ENCODE data around the gene CSF2. TPM values are rescaled to one million over a fixed set of nuclear protein-coding genes. Genes with fewer than 3 reads are reported as not detected.

CSF2 gene
- total RNA-seq, 1 donor from 2014 or later = not detected

DNA sequence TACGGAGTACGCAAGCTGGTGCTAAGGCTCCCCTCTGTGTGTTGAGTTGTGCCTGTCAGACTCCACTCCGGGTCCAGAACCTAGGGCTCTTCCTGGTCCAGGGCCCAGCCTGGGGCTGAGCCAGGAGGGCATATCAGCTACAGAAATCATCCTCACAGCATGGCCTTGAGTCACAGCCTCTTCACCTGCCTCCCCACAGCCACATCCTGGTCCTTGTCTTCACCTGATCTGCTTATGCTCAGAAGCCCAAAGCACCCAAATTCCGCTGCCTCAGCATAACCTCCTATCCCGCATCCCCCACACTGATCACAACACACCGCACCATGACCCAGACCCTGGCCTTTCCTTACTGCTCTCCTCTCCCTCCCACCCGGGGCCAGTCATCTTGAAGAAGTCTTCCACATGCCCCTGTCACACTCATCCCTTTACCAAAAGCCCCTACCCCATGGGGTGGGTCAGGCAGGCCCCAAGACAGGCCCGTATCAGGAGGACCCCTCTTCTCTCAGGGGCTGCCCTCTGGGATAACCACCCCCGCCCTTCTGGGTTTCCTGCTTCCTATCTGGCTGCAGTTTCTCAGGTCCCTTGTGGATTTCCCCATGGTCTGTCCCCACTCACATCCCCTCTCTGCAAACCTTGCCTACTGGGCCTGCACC is 14.4 kb upstream of the CSF2 start:
- Histone ChIP-seq H3K4me1 (no peaks in the 10 kb centered on the region), H3K9me3 (replicated peaks) (no peaks in the 10 kb centered on the region), H3K4me3 (no peak overlapping the region), H3K36me3 (no peaks in the 10 kb centered on the region), H3K27ac (replicated peaks) (no peak overlapping the region), H3K27me3 (ENCODE audit: low read depth) (no peaks in the 10 kb centered on the region)
- TF ChIP-seq, protein P1, sequence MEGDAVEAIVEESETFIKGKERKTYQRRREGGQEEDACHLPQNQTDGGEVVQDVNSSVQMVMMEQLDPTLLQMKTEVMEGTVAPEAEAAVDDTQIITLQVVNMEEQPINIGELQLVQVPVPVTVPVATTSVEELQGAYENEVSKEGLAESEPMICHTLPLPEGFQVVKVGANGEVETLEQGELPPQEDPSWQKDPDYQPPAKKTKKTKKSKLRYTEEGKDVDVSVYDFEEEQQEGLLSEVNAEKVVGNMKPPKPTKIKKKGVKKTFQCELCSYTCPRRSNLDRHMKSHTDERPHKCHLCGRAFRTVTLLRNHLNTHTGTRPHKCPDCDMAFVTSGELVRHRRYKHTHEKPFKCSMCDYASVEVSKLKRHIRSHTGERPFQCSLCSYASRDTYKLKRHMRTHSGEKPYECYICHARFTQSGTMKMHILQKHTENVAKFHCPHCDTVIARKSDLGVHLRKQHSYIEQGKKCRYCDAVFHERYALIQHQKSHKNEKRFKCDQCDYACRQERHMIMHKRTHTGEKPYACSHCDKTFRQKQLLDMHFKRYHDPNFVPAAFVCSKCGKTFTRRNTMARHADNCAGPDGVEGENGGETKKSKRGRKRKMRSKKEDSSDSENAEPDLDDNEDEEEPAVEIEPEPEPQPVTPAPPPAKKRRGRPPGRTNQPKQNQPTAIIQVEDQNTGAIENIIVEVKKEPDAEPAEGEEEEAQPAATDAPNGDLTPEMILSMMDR (IDR thresholded peaks at IDR 0.05; ENCODE audit: borderline replicate concordance) = no peak
- intact Hi-C loops (cut with micrococcal nuclease) = no loop called here
- peak; percentile 6 for DNase-seq

DNA sequence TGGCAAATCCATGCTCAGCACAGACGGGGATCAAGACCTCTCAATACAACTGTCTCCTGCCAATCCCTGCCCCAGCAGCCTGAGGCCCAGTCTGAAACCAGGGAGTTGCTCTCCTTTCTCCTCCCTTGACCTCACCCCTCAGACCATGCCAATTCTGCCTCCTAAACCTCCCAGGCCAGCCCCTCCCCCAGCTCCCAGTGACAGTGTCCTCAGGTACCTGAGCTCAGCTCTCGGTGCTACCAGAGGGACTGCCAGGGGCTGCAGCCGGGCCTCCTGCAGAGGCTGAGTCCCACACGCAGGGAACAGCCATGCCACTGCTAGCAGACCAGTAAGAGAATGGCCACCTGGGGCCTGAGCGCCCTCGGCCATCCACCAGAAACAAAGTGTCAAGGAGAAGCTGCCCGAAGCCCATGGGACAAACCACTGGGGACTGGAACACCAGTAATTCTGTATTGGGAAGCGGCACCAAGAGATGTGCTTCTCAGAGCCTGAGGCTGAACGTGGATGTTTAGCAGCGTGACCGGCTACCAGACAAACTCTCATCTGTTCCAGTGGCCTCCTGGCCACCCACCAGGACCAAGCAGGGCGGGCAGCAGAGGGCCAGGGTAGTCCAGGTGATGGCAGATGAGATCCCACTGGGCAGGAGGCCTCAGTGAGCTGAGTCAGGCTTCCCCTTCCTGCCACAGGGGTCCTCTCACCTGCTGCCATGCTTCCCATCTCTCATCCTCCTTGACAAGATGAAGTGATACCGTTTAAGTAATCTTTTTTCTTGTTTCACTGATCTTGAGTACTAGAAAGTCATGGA is 13.7 kb upstream of the CSF2 start:
- H3K9me3 ChIP-seq (replicated peaks) = no peaks in the 10 kb centered on the region
- no peak overlapping the region for H3K27ac ChIP-seq (replicated peaks)
- TF ChIP-seq, protein P1 (IDR thresholded peaks at IDR 0.05; ENCODE audit: borderline replicate concordance) = no peak
- peak; percentile 11 for DNase-seq
- no peak overlapping the region for H3K4me3 ChIP-seq
- no peaks in the 10 kb centered on the region for H3K27me3 ChIP-seq (ENCODE audit: low read depth)
- intact Hi-C loops (cut with micrococcal nuclease) = no loop called here
- H3K4me1 ChIP-seq = peaks cover 1% of the 10 kb centered on the region
- no peaks in the 10 kb centered on the region for H3K36me3 ChIP-seq

- Histone ChIP-seq H3K4me3 (no peak within 1 kb of the TSS), H3K27ac (replicated peaks) (no peak within 1 kb of the TSS), H3K4me1 (peaks cover 3% of the 10 kb centered on the region), H3K27me3 (ENCODE audit: low read depth) (no peaks in the 10 kb centered on the region), H3K9me3 (replicated peaks) (no peaks in the 10 kb centered on the region), H3K36me3 (no peaks in the 10 kb centered on the region)
- TF ChIP-seq, protein P1 (IDR thresholded peaks at IDR 0.05; ENCODE audit: borderline replicate concordance) = no peak
- peak; percentile 6 for DNase-seq
- intact Hi-C loops (cut with micrococcal nuclease) = no loop called here
Observed at GRCh38 chr5:132060501-132061161, 13.0 kb upstream of the CSF2 start, which contains the start of gene IL3. IL3 (plus strand) TSS chr5:132060655; CDS start chr5:132060707, 52 bp downstream.

GRCh38 chr5:132063090-132063911 is 10.3 kb upstream of the CSF2 start:
- TF ChIP-seq, protein P1 (IDR thresholded peaks at IDR 0.05; ENCODE audit: borderline replicate concordance) = peak; percentile 97
- DNase-seq = peak; percentile 65
- Histone ChIP-seq H3K27ac (replicated peaks) (no peak overlapping the region), H3K9me3 (replicated peaks) (no peaks in the 10 kb centered on the region), H3K27me3 (ENCODE audit: low read depth) (no peaks in the 10 kb centered on the region), H3K4me1 (peaks cover 3% of the 10 kb centered on the region), H3K4me3 (no peak overlapping the region), H3K36me3 (no peaks in the 10 kb centered on the region)
- intact Hi-C loops (cut with micrococcal nuclease) = no loop called here

- intact Hi-C loops (cut with micrococcal nuclease) = no loop called here
- Histone ChIP-seq H3K27ac (replicated peaks) (no peak overlapping the region), H3K9me3 (replicated peaks) (no peaks in the 10 kb centered on the region), H3K36me3 (no peaks in the 10 kb centered on the region), H3K4me1 (peaks cover 3% of the 10 kb centered on the region), H3K4me3 (no peak overlapping the region), H3K27me3 (ENCODE audit: low read depth) (no peaks in the 10 kb centered on the region)
- DNase-seq = peak; percentile 9
- TF ChIP-seq, protein P1 (IDR thresholded peaks at IDR 0.05; ENCODE audit: borderline replicate concordance) = no peak
Observed at GRCh38 chr5:132064140-132064539, 9.4 kb upstream of the CSF2 start.
